ENCODE data around the gene NF1. TPM values are rescaled to one million over a fixed set of nuclear protein-coding genes. Genes with fewer than 3 reads are reported as not detected.

Gene NF1
- total and polyA plus RNA-seq, 2 of the 13 experiments (the other 11 are each of a cell fraction or from before 2014, with no cell fraction given): 21.5 to 26.5 TPM

- H3K4me2 ChIP-seq (ENCODE audit: low read depth, low read length): no peak overlapping the region
- ATAC-seq (no peak), FAIRE-seq (no peak), DNase-seq (ENCODE audit: low spot score) (no peak)
- H3K9me3 ChIP-seq (ENCODE audit: low read length): no peaks in the 10 kb centered on the region
- ChIA-PET CTCF (ENCODE audit: low intra/inter-chr PET ratio, low total read pairs) (interaction anchor here (1.0 to 2.3 kb wide), 3 partner anchors 128 to 453 kb away, joined by 4 to 24 read pairs (median 6); no protein-coding TSS in a partner anchor), POLR2A (interaction anchor here (0.8 kb wide), 1 partner anchor 128 kb away, joined by 3 read pairs; no protein-coding TSS in a partner anchor)
- H3K9ac ChIP-seq (ENCODE audit: insufficient read depth, low read depth, low read length): no peak overlapping the region
- WGBS (ENCODE audit: low lambda C conversion rate): 68% methylated on average over 22 of the region's 22 CpGs
- no TSS peak for BruUV-seq (replicated peaks)
- no peaks in the 10 kb centered on the region for H4K20me1 ChIP-seq (ENCODE audit: insufficient read depth, low read length)
- no peak overlapping the region for H3K4me3 ChIP-seq (replicated peaks in 1 of 3; ENCODE audit: insufficient read depth in 1 of 3, low read depth in 2 of 3, low read length in 3 of 3)
- no peaks in the 10 kb centered on the region for H3K79me2 ChIP-seq (ENCODE audit: insufficient read depth, low read length)
- no peak overlapping the region for H3K27ac ChIP-seq (ENCODE audit: extremely low read length, insufficient read depth, low read length)
- in situ Hi-C loops (cut with HindIII; ENCODE audit: extremely low pct_ligation_motif_present, low pct_unique_long_range_greater_than_20kb): no loop called here
- intact Hi-C loops (cut with micrococcal nuclease; ENCODE audit: unreplicated experiment): loop anchor here (2.0 kb wide), 1 partner anchor 135 kb away; no protein-coding TSS in a partner anchor
- peaks cover 8 to 42% of the 10 kb centered on the region in 2 experiments for H3K27me3 ChIP-seq (ENCODE audit: control insufficient read depth in 1 of 2, insufficient read depth in 2 of 2, low read length in 2 of 2)
- no peak overlapping the region for H2AFZ ChIP-seq (ENCODE audit: low read length)
- H3K36me3 ChIP-seq (replicated peaks in 1 of 2; ENCODE audit: control insufficient read depth in 1 of 2, insufficient read depth in 2 of 2, low read length in 2 of 2): no peaks in the 10 kb centered on the region
- no peaks in the 10 kb centered on the region for H3K4me1 ChIP-seq (ENCODE audit: insufficient read depth, low read length)
- no peak for TF ChIP-seq ZNF441 (CRISPR knock-in tag; IDR thresholded peaks at IDR 0.05; ENCODE audit: borderline replicate concordance)
- TF ChIP-seq THAP8 (CRISPR knock-in tag; IDR thresholded peaks at IDR 0.05; ENCODE audit: borderline replicate concordance): no peak
- TF ChIP-seq CEBPZ (IDR thresholded peaks at IDR 0.05; ENCODE audit: low read length): no peak
- no peak for TF ChIP-seq ZNF17 (CRISPR knock-in tag; IDR thresholded peaks at IDR 0.05)
- no peak for TF ChIP-seq NONO (IDR thresholded peaks at IDR 0.05)
- TF ChIP-seq NONO (CRISPR knock-in tag; conservative IDR thresholded peaks at IDR 0.05): no peak
- TF ChIP-seq ZNF235 (CRISPR knock-in tag; IDR thresholded peaks at IDR 0.05; ENCODE audit: borderline replicate concordance): no peak
- no peak for TF ChIP-seq ZIK1 (CRISPR knock-in tag; IDR thresholded peaks at IDR 0.05; ENCODE audit: borderline replicate concordance, low read depth)
- no peak for TF ChIP-seq HMGXB4 (CRISPR knock-in tag; IDR thresholded peaks at IDR 0.05; ENCODE audit: borderline replicate concordance in 1 of 2, low read depth in 1 of 2)
Observed at GRCh38 chr17:31389657-31390381, 295.0 kb downstream of the NF1 start.
